ENCODE results near the gene ST6GALNAC5. TPM values are rescaled to one million over a fixed set of nuclear protein-coding genes. Genes with fewer than 3 reads are reported as not detected.

The ST6GALNAC5 gene
- total RNA-seq, 5 donors from 2014 or later (not counting 1 experiment from before 2014, with no cell fraction given) = not detected

GRCh38 chr1:77089756-77090155 lies 222.5 kb downstream of the ST6GALNAC5 start:
- Histone ChIP-seq H3K4me1 (ENCODE audit: control insufficient read depth in 1 of 2, extremely low read depth in 1 of 2, insufficient read depth in 2 of 2, low read length in 2 of 2) (no peaks in the 10 kb centered on the region), H3K9me3 (no peaks in the 10 kb centered on the region), H3K27me3 (replicated peaks in 1 of 2; ENCODE audit: control insufficient read depth in 2 of 2, extremely low read depth in 1 of 2, insufficient read depth in 2 of 2, low read length in 1 of 2) (no peaks in the 10 kb centered on the region), H3K36me3 (ENCODE audit: control insufficient read depth in 2 of 2, extremely low read depth in 1 of 2, insufficient read depth in 1 of 2, low read length in 1 of 2) (peaks cover 0 to 2% of the 10 kb centered on the region in 2 donors), H3K4me3 (ENCODE audit: control insufficient read depth in 1 of 2, extremely low read depth in 1 of 2, low read length in 1 of 2) (no peak overlapping the region), H3K27ac (ENCODE audit: low read length) (no peak overlapping the region)
- ChIA-PET CTCF (interaction anchor here in 1 of 2 donors (0.6 kb wide), 1 partner anchor 1100 kb away, joined by 3 read pairs; no protein-coding TSS in a partner anchor), POLR2A (no interaction called here)
- H3K9me3 Mint-ChIP-seq = no peaks in the 10 kb centered on the region
- no peak overlapping the region for H3K4me3 Mint-ChIP-seq
- H3K36me3 Mint-ChIP-seq = peaks cover 33% of the 10 kb centered on the region
- H3K4me1 Mint-ChIP-seq = no peaks in the 10 kb centered on the region
- ATAC-seq (replicated peaks in 1 of 4) (no peak), DNase-seq (no peak)
- WGBS (ENCODE audit: insufficient coverage) = no CpG with 5 or more reads among the region's 2 CpGs
- no peak overlapping the region for H3K27ac Mint-ChIP-seq
- H3K27me3 Mint-ChIP-seq = no peaks in the 10 kb centered on the region

GRCh38 chr1:77095236-77095635 lies 228.0 kb downstream of the ST6GALNAC5 start:
- no peak overlapping the region for H3K27ac Mint-ChIP-seq
- Histone ChIP-seq H3K9me3 (no peaks in the 10 kb centered on the region), H3K36me3 (ENCODE audit: control insufficient read depth in 2 of 2, extremely low read depth in 1 of 2, insufficient read depth in 1 of 2, low read length in 1 of 2) (no peaks in the 10 kb centered on the region), H3K27ac (ENCODE audit: low read length) (no peak overlapping the region), H3K4me1 (ENCODE audit: control insufficient read depth in 1 of 2, extremely low read depth in 1 of 2, insufficient read depth in 2 of 2, low read length in 2 of 2) (no peaks in the 10 kb centered on the region), H3K27me3 (replicated peaks in 1 of 2; ENCODE audit: control insufficient read depth in 2 of 2, extremely low read depth in 1 of 2, insufficient read depth in 2 of 2, low read length in 1 of 2) (no peaks in the 10 kb centered on the region), H3K4me3 (ENCODE audit: control insufficient read depth in 1 of 2, extremely low read depth in 1 of 2, low read length in 1 of 2) (no peak overlapping the region)
- 80% methylated on average over 1 of the region's 1 CpG for WGBS (ENCODE audit: insufficient coverage)
- ChIA-PET CTCF (no interaction called here), POLR2A (no interaction called here)
- no peak overlapping the region for H3K4me3 Mint-ChIP-seq
- H3K36me3 Mint-ChIP-seq = peaks cover 44% of the 10 kb centered on the region
- peaks cover 0 to 6% (median 4%) of the 10 kb centered on the region in 3 donors for H3K9me3 Mint-ChIP-seq
- DNase-seq = no peak
- H3K27me3 Mint-ChIP-seq = no peaks in the 10 kb centered on the region
- H3K4me1 Mint-ChIP-seq = no peaks in the 10 kb centered on the region
- no peak for ATAC-seq (replicated peaks in 1 of 4)

- Mint-ChIP-seq H3K9me3 (peaks cover 0 to 6% (median 4%) of the 10 kb centered on the region in 3 donors), H3K4me3 (no peak overlapping the region), H3K27me3 (no peaks in the 10 kb centered on the region), H3K27ac (no peak overlapping the region), H3K4me1 (no peaks in the 10 kb centered on the region), H3K36me3 (peaks cover 34% of the 10 kb centered on the region)
- Histone ChIP-seq H3K27me3 (replicated peaks in 1 of 2; ENCODE audit: control insufficient read depth in 2 of 2, extremely low read depth in 1 of 2, insufficient read depth in 2 of 2, low read length in 1 of 2) (no peaks in the 10 kb centered on the region), H3K4me3 (ENCODE audit: control insufficient read depth in 1 of 2, extremely low read depth in 1 of 2, low read length in 1 of 2) (no peak overlapping the region), H3K27ac (ENCODE audit: low read length) (no peak overlapping the region), H3K36me3 (ENCODE audit: control insufficient read depth in 2 of 2, extremely low read depth in 1 of 2, insufficient read depth in 1 of 2, low read length in 1 of 2) (no peaks in the 10 kb centered on the region), H3K9me3 (no peaks in the 10 kb centered on the region), H3K4me1 (ENCODE audit: control insufficient read depth in 1 of 2, extremely low read depth in 1 of 2, insufficient read depth in 2 of 2, low read length in 2 of 2) (no peaks in the 10 kb centered on the region)
- ATAC-seq (replicated peaks in 1 of 4) (no peak), DNase-seq (no peak)
- ChIA-PET POLR2A (interaction anchor here in 1 of 2 donors (0.6 kb wide), 1 partner anchor 910 kb away, joined by 6 read pairs; no protein-coding TSS in a partner anchor), CTCF (no interaction called here)
- WGBS (ENCODE audit: insufficient coverage) = 75% methylated on average over 2 of the region's 9 CpGs
Measured at GRCh38 chr1:77096496-77097255, 229.4 kb downstream of the ST6GALNAC5 start.

GRCh38 chr1:77100875-77101274 lies 233.6 kb downstream of the ST6GALNAC5 start:
- Mint-ChIP-seq H3K4me1 (no peaks in the 10 kb centered on the region), H3K9me3 (peaks cover 0 to 6% (median 4%) of the 10 kb centered on the region in 3 donors), H3K27ac (no peak overlapping the region), H3K27me3 (no peaks in the 10 kb centered on the region), H3K4me3 (no peak overlapping the region), H3K36me3 (peaks cover 43% of the 10 kb centered on the region)
- no peak for DNase-seq
- WGBS (ENCODE audit: insufficient coverage) = no CpG with 5 or more reads among the region's 1 CpG
- no peak for ATAC-seq (replicated peaks in 1 of 4)
- Histone ChIP-seq H3K36me3 (ENCODE audit: control insufficient read depth in 2 of 2, extremely low read depth in 1 of 2, insufficient read depth in 1 of 2, low read length in 1 of 2) (no peaks in the 10 kb centered on the region), H3K9me3 (no peaks in the 10 kb centered on the region), H3K27ac (ENCODE audit: low read length) (no peak overlapping the region), H3K4me3 (ENCODE audit: control insufficient read depth in 1 of 2, extremely low read depth in 1 of 2, low read length in 1 of 2) (no peak overlapping the region), H3K4me1 (ENCODE audit: control insufficient read depth in 1 of 2, extremely low read depth in 1 of 2, insufficient read depth in 2 of 2, low read length in 2 of 2) (no peaks in the 10 kb centered on the region), H3K27me3 (replicated peaks in 1 of 2; ENCODE audit: control insufficient read depth in 2 of 2, extremely low read depth in 1 of 2, insufficient read depth in 2 of 2, low read length in 1 of 2) (no peaks in the 10 kb centered on the region)
- ChIA-PET POLR2A (no interaction called here), CTCF (interaction anchor here in 1 of 2 donors (0.5 kb wide), 1 partner anchor 433 kb away, joined by 3 read pairs; no protein-coding TSS in a partner anchor)

- POLR2A ChIA-PET = interaction anchor here (0.6 to 0.7 kb wide), 3 partner anchors 20 to 1205 kb away, joined by 3 to 10 read pairs (median 6); no protein-coding TSS in a partner anchor
- H3K27ac ChIP-seq (ENCODE audit: low read length) = no peak overlapping the region
- peaks cover 31% of the 10 kb centered on the region for H3K36me3 Mint-ChIP-seq
Measured at GRCh38 chr1:77103486-77103885, 236.2 kb downstream of the ST6GALNAC5 start.

GRCh38 chr1:77104672-77105071 lies 237.4 kb downstream of the ST6GALNAC5 start:
- Mint-ChIP-seq H3K27ac (no peak overlapping the region), H3K27me3 (no peaks in the 10 kb centered on the region), H3K9me3 (no peaks in the 10 kb centered on the region), H3K4me3 (no peak overlapping the region), H3K4me1 (no peaks in the 10 kb centered on the region), H3K36me3 (peaks cover 32% of the 10 kb centered on the region)
- ChIA-PET CTCF (no interaction called here), POLR2A (no interaction called here)
- no peak overlapping the region for H3K4me3 ChIP-seq (ENCODE audit: control insufficient read depth in 1 of 2, extremely low read depth in 1 of 2, low read length in 1 of 2)
- no peaks in the 10 kb centered on the region for H3K27me3 ChIP-seq (replicated peaks in 1 of 2; ENCODE audit: control insufficient read depth in 2 of 2, extremely low read depth in 1 of 2, insufficient read depth in 2 of 2, low read length in 1 of 2)
- no peaks in the 10 kb centered on the region for H3K36me3 ChIP-seq (ENCODE audit: control insufficient read depth in 2 of 2, extremely low read depth in 1 of 2, insufficient read depth in 1 of 2, low read length in 1 of 2)
- H3K27ac ChIP-seq (ENCODE audit: low read length) = no peak overlapping the region
- DNase-seq (no peak), ATAC-seq (replicated peaks in 1 of 4) (no peak)
- no peaks in the 10 kb centered on the region for H3K9me3 ChIP-seq
- 73% methylated on average over 3 of the region's 10 CpGs for WGBS (ENCODE audit: insufficient coverage)
- no peaks in the 10 kb centered on the region for H3K4me1 ChIP-seq (ENCODE audit: control insufficient read depth in 1 of 2, extremely low read depth in 1 of 2, insufficient read depth in 2 of 2, low read length in 2 of 2)

More at GRCh38 chr1:77103486-77103885, 236.2 kb downstream of the ST6GALNAC5 start:
- ATAC-seq (replicated peaks in 1 of 4) = no peak
- Mint-ChIP-seq H3K4me1 (no peaks in the 10 kb centered on the region), H3K27me3 (no peaks in the 10 kb centered on the region), H3K4me3 (no peak overlapping the region), H3K27ac (no peak overlapping the region), H3K9me3 (no peaks in the 10 kb centered on the region)
- Histone ChIP-seq H3K27me3 (replicated peaks in 1 of 2; ENCODE audit: control insufficient read depth in 2 of 2, extremely low read depth in 1 of 2, insufficient read depth in 2 of 2, low read length in 1 of 2) (no peaks in the 10 kb centered on the region), H3K4me1 (ENCODE audit: control insufficient read depth in 1 of 2, extremely low read depth in 1 of 2, insufficient read depth in 2 of 2, low read length in 2 of 2) (no peaks in the 10 kb centered on the region), H3K4me3 (ENCODE audit: control insufficient read depth in 1 of 2, extremely low read depth in 1 of 2, low read length in 1 of 2) (no peak overlapping the region), H3K36me3 (ENCODE audit: control insufficient read depth in 2 of 2, extremely low read depth in 1 of 2, insufficient read depth in 1 of 2, low read length in 1 of 2) (no peaks in the 10 kb centered on the region), H3K9me3 (no peaks in the 10 kb centered on the region)
- WGBS (ENCODE audit: insufficient coverage) = 100% methylated on average over 1 of the region's 4 CpGs
- no peak for DNase-seq
- CTCF ChIA-PET = no interaction called here
